ENCODE data around the gene DNAH2. TPM values are rescaled to one million over a fixed set of nuclear protein-coding genes. Genes with fewer than 3 reads are reported as not detected.

The DNAH2 gene
- total and polyA plus RNA-seq, 8 donors = under 0.01 to 8.0 (median 0.24) TPM; not detected in 2

- H3K27me3 ChIP-seq = no peaks in the 10 kb centered on the region
- peak overlapping the region; percentile 8 to 49 (median 34) for H3K27ac ChIP-seq
- H3K4me1 ChIP-seq = peaks cover 26 to 60% (median 38%) of the 10 kb centered on the region in 4 donors
- WGBS, 5 donors = 9 to 16% (median 15%) methylated on average over 29 to 60 of the region's 60 CpGs
- peaks cover 69 to 90% (median 77%) of the 10 kb centered on the region in 4 donors for H3K36me3 ChIP-seq
- TF ChIP-seq POLR2A (IDR thresholded peaks at IDR 0.05) (no peak), EP300 (IDR thresholded peaks at IDR 0.05) (no peak), CTCF (IDR thresholded peaks at IDR 0.05) (peak in 6 of 7 experiments; percentile 93 to 100 (median 98)), POLR2AphosphoS5 (IDR thresholded peaks at IDR 0.05) (peak; percentile 18 to 90 (median 43))
- H3K4me3 ChIP-seq = peak overlapping the region; percentile 14 to 26 (median 20)
- DNase-seq = peak; percentile 94 to 98
- intact Hi-C loops (cut with DNase I; ENCODE audit: low total_unique reads) = loop anchor here (10.0 kb wide), 1 partner anchor 107 kb away; no protein-coding TSS in a partner anchor
- no peaks in the 10 kb centered on the region for H3K9me3 ChIP-seq
Measured at GRCh38 chr17:7851438-7852261, 134.1 kb downstream of the DNAH2 start.

- WGBS, 5 donors = 50 to 67% (median 55%) methylated on average over 13 to 20 of the region's 20 CpGs
- intact Hi-C loops (cut with DNase I; ENCODE audit: low total_unique reads) = loop anchor here (10.0 kb wide), 1 partner anchor 107 kb away; no protein-coding TSS in a partner anchor
Measured at GRCh38 chr17:7852262-7852670, 134.7 kb downstream of the DNAH2 start.

GRCh38 chr17:7852919-7853690, 135.6 kb downstream of the DNAH2 start:
- DNase-seq = peak in 1 of 2 donors; percentile 34
- WGBS, 5 donors = 77 to 88% (median 83%) methylated on average over 36 to 51 of the region's 51 CpGs
- intact Hi-C loops (cut with DNase I; ENCODE audit: low total_unique reads) = loop anchor here (10.0 kb wide), 1 partner anchor 108 kb away; no protein-coding TSS in a partner anchor

More at GRCh38 chr17:7852262-7852670, 134.7 kb downstream of the DNAH2 start:
- H3K27me3 ChIP-seq = no peaks in the 10 kb centered on the region
- H3K4me1 ChIP-seq = peaks cover 29 to 57% (median 41%) of the 10 kb centered on the region in 4 donors
- peaks cover 62 to 84% (median 71%) of the 10 kb centered on the region in 4 donors for H3K36me3 ChIP-seq
- H3K4me3 ChIP-seq = peak overlapping the region in 1 of 4 donors; percentile 26
- DNase-seq = no peak
- peak overlapping the region in 3 of 5 donors; percentile 34 to 49 (median 42) for H3K27ac ChIP-seq
- no peak for TF ChIP-seq POLR2AphosphoS5 (IDR thresholded peaks at IDR 0.05)
- no peak for TF ChIP-seq EP300 (IDR thresholded peaks at IDR 0.05)
- no peak for TF ChIP-seq CTCF (IDR thresholded peaks at IDR 0.05)
- no peak for TF ChIP-seq POLR2A (IDR thresholded peaks at IDR 0.05)
- H3K9me3 ChIP-seq = no peaks in the 10 kb centered on the region

More at GRCh38 chr17:7852919-7853690, 135.6 kb downstream of the DNAH2 start:
- H3K9me3 ChIP-seq = no peaks in the 10 kb centered on the region
- no peak overlapping the region for H3K4me3 ChIP-seq
- no peak for TF ChIP-seq POLR2AphosphoS5 (IDR thresholded peaks at IDR 0.05)
- TF ChIP-seq EP300 (IDR thresholded peaks at IDR 0.05) = no peak
- TF ChIP-seq POLR2A (IDR thresholded peaks at IDR 0.05) = no peak
- TF ChIP-seq CTCF (IDR thresholded peaks at IDR 0.05) = no peak
- peak overlapping the region in 1 of 5 donors; percentile 6 for H3K27ac ChIP-seq
- H3K36me3 ChIP-seq = peaks cover 54 to 75% (median 63%) of the 10 kb centered on the region in 4 donors
- peaks cover 30 to 56% (median 44%) of the 10 kb centered on the region in 4 donors for H3K4me1 ChIP-seq
- H3K27me3 ChIP-seq = no peaks in the 10 kb centered on the region
